ENCODE data around the gene PXYLP1. TPM values are rescaled to one million over a fixed set of nuclear protein-coding genes. Genes with fewer than 3 reads are reported as not detected.
A peak's percentile ranks its signal among the peaks of the same experiment; 100 is the strongest.

The PXYLP1 gene
- total RNA-seq, 4 donors from 2014 or later: 18.5 to 29.7 (median 26.4) TPM

GRCh38 chr3:141275973-141276372 is 44.3 kb downstream of the PXYLP1 start:
- H3K4me1 ChIP-seq: no peaks in the 10 kb centered on the region
- no peaks in the 10 kb centered on the region for H3K36me3 ChIP-seq
- H3K27ac ChIP-seq: peak overlapping the region; percentile 13 to 44
- no peaks in the 10 kb centered on the region for H3K9me3 ChIP-seq
- intact Hi-C loops (cut with DNase I; ENCODE audit: low total_unique reads): no loop called here
- H3K4me3 ChIP-seq: no peak overlapping the region
- no peak for DNase-seq
- H3K27me3 ChIP-seq: no peaks in the 10 kb centered on the region
- no peak for TF ChIP-seq CTCF (IDR thresholded peaks at IDR 0.05)
- TF ChIP-seq POLR2A (IDR thresholded peaks at IDR 0.05): no peak

GRCh38 chr3:141276398-141276797 is 44.8 kb downstream of the PXYLP1 start:
- no peaks in the 10 kb centered on the region for H3K9me3 ChIP-seq
- H3K36me3 ChIP-seq: no peaks in the 10 kb centered on the region
- intact Hi-C loops (cut with DNase I; ENCODE audit: low total_unique reads): no loop called here
- DNase-seq: no peak
- no peak overlapping the region for H3K4me3 ChIP-seq
- H3K4me1 ChIP-seq: no peaks in the 10 kb centered on the region
- TF ChIP-seq POLR2A (IDR thresholded peaks at IDR 0.05) (no peak), CTCF (IDR thresholded peaks at IDR 0.05) (no peak)
- peak overlapping the region; percentile 13 to 44 for H3K27ac ChIP-seq
- H3K27me3 ChIP-seq: no peaks in the 10 kb centered on the region

DNA sequence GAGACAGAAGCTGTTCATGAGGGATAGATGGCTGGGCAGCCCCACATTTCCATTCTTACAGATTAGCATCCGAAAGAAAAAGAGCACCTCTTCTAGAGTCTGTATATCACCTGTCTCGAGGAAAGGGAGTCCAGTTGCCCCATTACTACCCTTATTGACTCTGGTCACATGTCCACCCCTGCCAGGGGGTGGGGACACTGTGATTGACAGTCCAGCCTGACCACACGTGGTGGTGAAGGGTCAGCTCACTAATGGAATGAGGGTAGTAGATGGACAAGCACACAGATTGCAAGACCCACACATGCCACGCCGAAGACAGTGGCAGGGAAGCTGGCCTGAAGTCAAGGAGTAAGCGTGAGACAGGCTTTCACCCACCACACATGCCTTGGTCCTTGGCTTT is 45.8 kb downstream of the PXYLP1 start:
- intact Hi-C loops (cut with DNase I; ENCODE audit: low total_unique reads): no loop called here
- Histone ChIP-seq H3K27me3 (no peaks in the 10 kb centered on the region), H3K36me3 (no peaks in the 10 kb centered on the region), H3K4me1 (no peaks in the 10 kb centered on the region), H3K4me3 (no peak overlapping the region), H3K27ac (peak overlapping the region; percentile 13 to 43), H3K9me3 (no peaks in the 10 kb centered on the region)
- DNase-seq: no peak
- TF ChIP-seq CTCF (IDR thresholded peaks at IDR 0.05) (no peak), POLR2A (IDR thresholded peaks at IDR 0.05) (no peak)

DNA sequence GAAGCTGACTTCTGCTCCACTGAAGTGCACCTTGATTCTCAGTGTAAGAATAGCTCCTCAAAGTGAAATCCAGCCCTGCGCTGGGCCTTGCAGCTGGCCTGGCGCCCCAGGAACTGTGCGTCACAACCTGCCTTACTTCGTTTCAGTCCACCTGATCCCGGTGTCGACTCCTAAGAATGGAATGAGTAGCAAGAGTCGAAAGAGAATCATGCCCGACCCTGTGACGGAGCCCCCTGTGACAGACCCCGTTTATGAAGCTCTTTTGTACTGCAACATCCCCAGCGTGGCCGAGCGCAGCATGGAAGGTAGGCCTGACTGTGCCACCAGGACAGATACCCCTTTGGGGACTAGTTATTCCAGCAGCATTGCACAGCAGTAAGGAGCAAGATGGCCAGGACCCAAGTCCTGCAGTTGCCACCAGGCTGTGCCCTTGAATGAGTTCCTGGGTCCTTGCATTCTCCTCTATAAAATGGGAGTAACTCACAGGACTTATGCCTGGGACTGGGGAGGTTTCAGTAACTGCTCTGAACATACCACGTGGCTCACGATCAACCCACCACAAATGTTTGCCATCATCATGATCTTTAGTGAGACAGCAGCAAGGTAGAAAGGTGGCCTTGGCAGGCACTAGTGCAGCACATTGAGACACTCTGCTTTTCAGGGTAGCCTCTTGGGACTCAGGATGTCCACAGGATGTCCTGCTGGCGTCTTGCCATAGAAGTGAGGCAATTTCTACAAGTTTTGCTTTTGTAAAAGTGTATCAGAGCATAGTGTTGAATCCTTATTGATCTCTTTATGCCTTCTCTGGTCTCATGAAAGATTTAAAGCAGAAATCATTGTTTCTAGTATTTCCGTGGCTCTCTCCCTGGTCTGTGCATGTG is 46.8 kb downstream of the PXYLP1 start:
- Histone ChIP-seq H3K9me3 (no peaks in the 10 kb centered on the region), H3K4me3 (no peak overlapping the region), H3K27me3 (no peaks in the 10 kb centered on the region), H3K27ac (peak overlapping the region; percentile 62 to 76), H3K4me1 (no peaks in the 10 kb centered on the region), H3K36me3 (no peaks in the 10 kb centered on the region)
- DNase-seq: peak; percentile 31 to 53
- intact Hi-C loops (cut with DNase I; ENCODE audit: low total_unique reads): no loop called here
- TF ChIP-seq CTCF (IDR thresholded peaks at IDR 0.05) (no peak), POLR2A (IDR thresholded peaks at IDR 0.05) (no peak)

Measured in uterus (tissue), 4 donors.